Nucleus accumbens (tissue), 56 donors: ENCODE measurements around the gene ZNF804A.
"Not testable (repeated sequence)": the region's sequence is repeated elsewhere in the genome, so short reads cannot be mapped to it uniquely, and the experiment has no call there.

Experiments
- DNase-seq, 56 donors: peaks; one replicate each; lab custom pipeline; 2025; lab: John Stamatoyannopoulos, UW

ZNF804A gene

GRCh38 chr2:184696644-184697043 is 98.3 kb downstream of the ZNF804A start:
- DNase-seq = no peak

- no peak for DNase-seq
Measured at GRCh38 chr2:184698476-184698875, 100.1 kb downstream of the ZNF804A start.

GRCh38 chr2:184721881-184722280 is 123.6 kb downstream of the ZNF804A start:
- DNase-seq = peak in 3 of 56 donors; percentile 2 to 13 (median 3)

- no peak for DNase-seq
Measured at GRCh38 chr2:184727813-184728212, 129.5 kb downstream of the ZNF804A start.

GRCh38 chr2:184728411-184728810 is 130.1 kb downstream of the ZNF804A start:
- no peak for DNase-seq

- DNase-seq = no peak
Measured at GRCh38 chr2:184729581-184729980, 131.3 kb downstream of the ZNF804A start.

GRCh38 chr2:184730288-184730687 is 132.0 kb downstream of the ZNF804A start:
- no peak for DNase-seq

GRCh38 chr2:184734338-184734737 is 136.0 kb downstream of the ZNF804A start:
- no peak for DNase-seq

GRCh38 chr2:184735611-184736010 is 137.3 kb downstream of the ZNF804A start:
- DNase-seq = no peak

- no peak for DNase-seq
Measured at GRCh38 chr2:184743096-184743495, 144.8 kb downstream of the ZNF804A start.

- no peak for DNase-seq
Measured at GRCh38 chr2:184756161-184756560, 157.8 kb downstream of the ZNF804A start.

GRCh38 chr2:184756885-184757284 is 158.6 kb downstream of the ZNF804A start:
- no peak for DNase-seq

GRCh38 chr2:184759557-184760255 is 161.4 kb downstream of the ZNF804A start:
- DNase-seq = not testable (repeated sequence)

- no peak for DNase-seq
Measured at GRCh38 chr2:184760931-184761330, 162.6 kb downstream of the ZNF804A start.

GRCh38 chr2:184765112-184765895 is 167.0 kb downstream of the ZNF804A start:
- DNase-seq = no peak

- no peak for DNase-seq
Measured at GRCh38 chr2:184767059-184767458, 168.7 kb downstream of the ZNF804A start.

- DNase-seq = no peak
Measured at GRCh38 chr2:184769023-184769422, 170.7 kb downstream of the ZNF804A start.

- no peak for DNase-seq
Measured at GRCh38 chr2:184769686-184770085, 171.4 kb downstream of the ZNF804A start.

- DNase-seq = no peak
Measured at GRCh38 chr2:184779777-184780176, 181.4 kb downstream of the ZNF804A start.

- no peak for DNase-seq
Measured at GRCh38 chr2:184780384-184780783, 182.1 kb downstream of the ZNF804A start.

- no peak for DNase-seq
Measured at GRCh38 chr2:184780944-184781343, 182.6 kb downstream of the ZNF804A start.

- DNase-seq = no peak
Measured at GRCh38 chr2:184783576-184783975, 185.2 kb downstream of the ZNF804A start.
